OCI-LY3 (cell line): ENCODE measurements around the gene TTLL1.

Experiments
- H2AFZ ChIP-seq: fragments of 200-600, 300-600 bp; shearing (Covaris generic); 2 replicates; pipeline ENCODE4 v1.6.0; 2014; ENCODE audit warnings: antibody characterized with exemption, low read depth, low read length
- H3K27ac ChIP-seq: fragments of 200-600, 300-600 bp; sonication (generic); 2 replicates; pipeline ENCODE4 v1.5.1; 2014; ENCODE audit warnings: mild to moderate bottlenecking, low read length, moderate library complexity, mixed read lengths
- H3K27me3 ChIP-seq: fragments of 200-600, 300-600 bp; sonication (generic); 2 replicates; pipeline ENCODE4 v1.6.1; 2014; ENCODE audit warnings: low read depth, low read length, mixed read lengths
- H3K36me3 ChIP-seq: fragments of 200-600, 300-600 bp; sonication (generic); replicated peaks from 2 replicates; pipeline ENCODE3; 2014; ENCODE audit warnings: low read depth, low read length, mixed read lengths
- H3K4me1 ChIP-seq: fragments of 300-600, 200-600 bp; sonication (generic); 2 replicates; pipeline ENCODE4 v1.6.1; 2014; ENCODE audit warnings: low read length, mixed read lengths
- H3K4me2 ChIP-seq: fragments of 200-600, 300-600 bp; sonication (generic); 2 replicates; pipeline ENCODE4 v1.6.1; 2014; ENCODE audit warnings: low read length, mixed read lengths
- H3K4me3 ChIP-seq: fragments of 300-600, 200-600 bp; sonication (generic); 2 replicates; pipeline ENCODE4 v1.5.1; 2014; ENCODE audit warnings: antibody characterized with exemption, mild to moderate bottlenecking, low read length, moderate library complexity
- H3K79me2 ChIP-seq: fragments of 300-600, 200-600 bp; shearing (Covaris generic); 2 replicates; pipeline ENCODE4 v1.6.1; 2014; ENCODE audit warnings: mild to moderate bottlenecking, low read length, mixed read lengths
- H3K9ac ChIP-seq: fragments of 300-600, 200-600 bp; shearing (Covaris generic); 2 replicates; pipeline ENCODE4 v1.6.0; 2014; ENCODE audit warnings: mild to moderate bottlenecking, low read length, moderate library complexity
- H3K9me3 ChIP-seq: fragments of 200-600, 300-600 bp; shearing (Covaris generic); 2 replicates; pipeline ENCODE4 v1.6.1; 2014; ENCODE audit warnings: low read length, mixed read lengths; ENCODE audit not compliant: insufficient read depth
- H4K20me1 ChIP-seq: fragments of 200-600, 300-600 bp; sonication (generic); 2 replicates; pipeline ENCODE4 v1.6.1; 2016; ENCODE audit warnings: low read length, mixed read lengths; ENCODE audit not compliant: insufficient read depth
- EZH2phosphoT487 ChIP-seq: fragments of 200-600 bp; shearing (Covaris generic); IDR thresholded peaks from 2 replicates; pipeline ENCODE4 v1.6.1; 2018; ENCODE audit warnings: antibody characterized with exemption, mixed run types, low read depth
- TF ChIP-seq, protein P1 (sequence below): fragments of 200-600, 300-600 bp; sonication (generic); IDR thresholded peaks from 2 replicates; pipeline ENCODE4 v1.5.1; 2014; ENCODE audit warnings: antibody characterized with exemption, low read length, low read depth

The TTLL1 gene

DNA sequence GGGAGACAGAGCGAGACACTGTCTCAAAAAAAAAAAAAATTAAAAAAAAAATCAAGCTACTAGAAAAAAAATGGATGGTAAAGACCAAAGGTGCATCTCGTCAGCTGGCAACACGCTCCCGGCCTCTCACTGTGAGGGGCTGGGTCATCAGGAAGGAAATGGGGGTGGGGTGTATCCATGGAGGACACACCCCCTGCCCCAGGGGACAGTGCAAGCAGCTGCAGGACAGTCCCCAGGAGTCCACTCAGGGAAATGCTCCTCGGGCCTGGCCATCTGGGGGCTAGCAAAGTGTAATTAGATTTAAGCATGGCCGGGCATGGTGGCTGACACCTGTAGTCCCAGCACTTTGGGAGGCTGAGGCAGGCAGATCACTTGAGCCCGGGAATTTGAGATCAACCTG is 23.1 kb downstream of the TTLL1 start:
- Histone ChIP-seq H2AFZ (no peak overlapping the region), H3K27ac (no peak overlapping the region), H3K4me3 (no peak overlapping the region), H4K20me1 (no peaks in the 10 kb centered on the region), H3K27me3 (no peaks in the 10 kb centered on the region), H3K9ac (no peak overlapping the region), H3K36me3 (no peaks in the 10 kb centered on the region), H3K9me3 (no peaks in the 10 kb centered on the region), H3K4me2 (no peak overlapping the region), H3K79me2 (no peaks in the 10 kb centered on the region), H3K4me1 (no peaks in the 10 kb centered on the region)
- TF ChIP-seq EZH2phosphoT487: no peak
- TF ChIP-seq, protein P1, sequence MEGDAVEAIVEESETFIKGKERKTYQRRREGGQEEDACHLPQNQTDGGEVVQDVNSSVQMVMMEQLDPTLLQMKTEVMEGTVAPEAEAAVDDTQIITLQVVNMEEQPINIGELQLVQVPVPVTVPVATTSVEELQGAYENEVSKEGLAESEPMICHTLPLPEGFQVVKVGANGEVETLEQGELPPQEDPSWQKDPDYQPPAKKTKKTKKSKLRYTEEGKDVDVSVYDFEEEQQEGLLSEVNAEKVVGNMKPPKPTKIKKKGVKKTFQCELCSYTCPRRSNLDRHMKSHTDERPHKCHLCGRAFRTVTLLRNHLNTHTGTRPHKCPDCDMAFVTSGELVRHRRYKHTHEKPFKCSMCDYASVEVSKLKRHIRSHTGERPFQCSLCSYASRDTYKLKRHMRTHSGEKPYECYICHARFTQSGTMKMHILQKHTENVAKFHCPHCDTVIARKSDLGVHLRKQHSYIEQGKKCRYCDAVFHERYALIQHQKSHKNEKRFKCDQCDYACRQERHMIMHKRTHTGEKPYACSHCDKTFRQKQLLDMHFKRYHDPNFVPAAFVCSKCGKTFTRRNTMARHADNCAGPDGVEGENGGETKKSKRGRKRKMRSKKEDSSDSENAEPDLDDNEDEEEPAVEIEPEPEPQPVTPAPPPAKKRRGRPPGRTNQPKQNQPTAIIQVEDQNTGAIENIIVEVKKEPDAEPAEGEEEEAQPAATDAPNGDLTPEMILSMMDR: no peak

DNA sequence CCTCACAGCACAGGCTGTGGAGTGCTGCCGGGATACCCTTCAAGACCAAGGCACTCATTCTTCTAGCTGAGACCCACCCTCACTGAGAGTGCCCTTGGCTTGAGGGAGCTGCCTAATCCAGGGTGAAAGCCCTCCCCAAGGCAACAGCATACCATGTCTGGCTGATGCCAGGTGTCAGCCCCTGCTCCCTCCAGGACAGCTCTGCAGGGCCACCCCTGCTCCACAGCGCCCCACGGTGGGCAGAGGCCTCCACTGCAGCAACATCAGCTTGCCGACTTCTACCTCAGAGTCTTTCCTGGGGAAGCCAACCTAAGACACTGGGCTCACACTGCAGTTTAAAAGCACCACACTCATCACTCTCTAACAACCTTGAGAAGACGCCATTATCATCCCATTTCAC is 29.0 kb downstream of the TTLL1 start:
- H3K4me3 ChIP-seq: no peak overlapping the region
- TF ChIP-seq, protein P1: peak; percentile 75
- no peak for TF ChIP-seq EZH2phosphoT487

GRCh38 chr22:43057641-43058040 is 31.6 kb downstream of the TTLL1 start:
- H3K79me2 ChIP-seq: no peaks in the 10 kb centered on the region
- no peaks in the 10 kb centered on the region for H3K27me3 ChIP-seq
- H3K9me3 ChIP-seq: no peaks in the 10 kb centered on the region
- no peak overlapping the region for H3K4me3 ChIP-seq
- no peaks in the 10 kb centered on the region for H3K4me1 ChIP-seq
- no peak overlapping the region for H3K27ac ChIP-seq
- no peaks in the 10 kb centered on the region for H3K36me3 ChIP-seq
- H3K9ac ChIP-seq: no peak overlapping the region
- no peak overlapping the region for H3K4me2 ChIP-seq
- H4K20me1 ChIP-seq: no peaks in the 10 kb centered on the region
- H2AFZ ChIP-seq: no peak overlapping the region
- no peak for TF ChIP-seq EZH2phosphoT487
- TF ChIP-seq, protein P1: no peak

More for the DNA sequence above, 29.0 kb downstream of the TTLL1 start:
- Histone ChIP-seq H3K4me2 (no peak overlapping the region), H3K9ac (no peak overlapping the region), H3K79me2 (no peaks in the 10 kb centered on the region), H3K36me3 (no peaks in the 10 kb centered on the region), H4K20me1 (no peaks in the 10 kb centered on the region), H3K4me1 (no peaks in the 10 kb centered on the region), H2AFZ (no peak overlapping the region), H3K9me3 (no peaks in the 10 kb centered on the region), H3K27me3 (no peaks in the 10 kb centered on the region), H3K27ac (no peak overlapping the region)

GRCh38 chr22:43053176-43053575 is 36.0 kb downstream of the TTLL1 start:
- Histone ChIP-seq H3K36me3 (no peaks in the 10 kb centered on the region), H3K4me3 (no peak overlapping the region), H3K79me2 (no peaks in the 10 kb centered on the region)

More at GRCh38 chr22:43053176-43053575, 36.0 kb downstream of the TTLL1 start:
- H3K4me1 ChIP-seq: no peaks in the 10 kb centered on the region
- no peak overlapping the region for H3K4me2 ChIP-seq
- no peaks in the 10 kb centered on the region for H3K27me3 ChIP-seq
- H3K27ac ChIP-seq: no peak overlapping the region
- H3K9ac ChIP-seq: no peak overlapping the region
- no peak for TF ChIP-seq EZH2phosphoT487
- TF ChIP-seq, protein P1: peak; percentile 52
- H2AFZ ChIP-seq: no peak overlapping the region
- H4K20me1 ChIP-seq: no peaks in the 10 kb centered on the region
- H3K9me3 ChIP-seq: no peaks in the 10 kb centered on the region
